ENCODE data around the gene STAG1.

DNA sequence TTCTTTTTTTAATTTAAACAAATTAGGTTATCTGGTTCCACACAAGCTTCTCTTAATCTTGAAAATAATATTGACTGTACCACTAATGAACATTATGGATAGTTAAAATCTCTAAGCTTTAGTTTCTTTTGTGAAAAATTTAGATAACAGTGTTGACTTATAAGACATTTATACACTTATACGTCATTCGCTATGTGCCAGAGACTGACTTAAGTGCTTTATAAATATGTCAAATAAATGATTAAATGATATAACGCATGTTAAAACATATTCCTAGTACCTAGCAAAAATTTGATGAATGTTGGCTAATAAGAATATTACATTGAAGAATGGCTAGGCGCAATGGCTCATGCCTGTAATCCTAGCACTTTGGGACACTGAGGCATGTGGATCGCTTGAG is 405.7 kb downstream of the STAG1 start:
- TF ChIP-seq, protein P1, sequence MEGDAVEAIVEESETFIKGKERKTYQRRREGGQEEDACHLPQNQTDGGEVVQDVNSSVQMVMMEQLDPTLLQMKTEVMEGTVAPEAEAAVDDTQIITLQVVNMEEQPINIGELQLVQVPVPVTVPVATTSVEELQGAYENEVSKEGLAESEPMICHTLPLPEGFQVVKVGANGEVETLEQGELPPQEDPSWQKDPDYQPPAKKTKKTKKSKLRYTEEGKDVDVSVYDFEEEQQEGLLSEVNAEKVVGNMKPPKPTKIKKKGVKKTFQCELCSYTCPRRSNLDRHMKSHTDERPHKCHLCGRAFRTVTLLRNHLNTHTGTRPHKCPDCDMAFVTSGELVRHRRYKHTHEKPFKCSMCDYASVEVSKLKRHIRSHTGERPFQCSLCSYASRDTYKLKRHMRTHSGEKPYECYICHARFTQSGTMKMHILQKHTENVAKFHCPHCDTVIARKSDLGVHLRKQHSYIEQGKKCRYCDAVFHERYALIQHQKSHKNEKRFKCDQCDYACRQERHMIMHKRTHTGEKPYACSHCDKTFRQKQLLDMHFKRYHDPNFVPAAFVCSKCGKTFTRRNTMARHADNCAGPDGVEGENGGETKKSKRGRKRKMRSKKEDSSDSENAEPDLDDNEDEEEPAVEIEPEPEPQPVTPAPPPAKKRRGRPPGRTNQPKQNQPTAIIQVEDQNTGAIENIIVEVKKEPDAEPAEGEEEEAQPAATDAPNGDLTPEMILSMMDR (conservative IDR thresholded peaks at IDR 0.05 in 1 of 2, IDR thresholded peaks at IDR 0.05 in 1 of 2; ENCODE audit: low read depth in 1 of 2, low read length in 2 of 2), result no peak
- TF ChIP-seq EZH2 (IDR thresholded peaks at IDR 0.05; ENCODE audit: low read length, missing control alignments), result no peak

All from fibroblast of lung (primary cell).